ENCODE data around the gene TLE1.

The TLE1 gene

DNA sequence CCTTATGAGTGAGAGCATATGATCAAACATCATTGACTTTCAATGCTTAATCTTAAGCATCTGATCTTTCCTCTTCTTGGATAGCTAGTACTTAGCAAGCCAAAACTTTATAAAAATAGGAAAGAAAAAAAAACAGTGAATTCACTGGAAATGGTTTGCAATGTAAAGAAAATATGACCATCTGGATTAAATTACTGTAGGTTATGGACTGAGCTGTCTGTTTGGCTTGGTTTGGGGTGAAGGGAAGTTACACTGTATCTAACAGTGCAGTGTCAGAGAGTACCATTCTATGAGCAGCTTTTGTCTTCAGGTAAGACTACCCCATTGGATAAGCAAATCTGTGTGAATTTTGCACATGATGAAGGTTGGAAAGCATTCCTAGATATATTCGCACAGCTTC, 151.4 kb downstream of the TLE1 start:
- H3K36me3 ChIP-seq (ENCODE audit: control insufficient read depth, insufficient read depth, low read length): no peaks in the 10 kb centered on the region
- no peak overlapping the region for H3K9ac ChIP-seq (ENCODE audit: low read length)
- no peaks in the 10 kb centered on the region for H3K9me3 ChIP-seq (ENCODE audit: control insufficient read depth, low read length)
- peaks cover 7% of the 10 kb centered on the region for H3K4me1 ChIP-seq (ENCODE audit: control insufficient read depth, insufficient read depth, low read length)
- H3K27me3 ChIP-seq (ENCODE audit: control insufficient read depth, insufficient read depth, low read length): no peaks in the 10 kb centered on the region
- no peak overlapping the region for H3K4me3 ChIP-seq (ENCODE audit: low read length)

DNA sequence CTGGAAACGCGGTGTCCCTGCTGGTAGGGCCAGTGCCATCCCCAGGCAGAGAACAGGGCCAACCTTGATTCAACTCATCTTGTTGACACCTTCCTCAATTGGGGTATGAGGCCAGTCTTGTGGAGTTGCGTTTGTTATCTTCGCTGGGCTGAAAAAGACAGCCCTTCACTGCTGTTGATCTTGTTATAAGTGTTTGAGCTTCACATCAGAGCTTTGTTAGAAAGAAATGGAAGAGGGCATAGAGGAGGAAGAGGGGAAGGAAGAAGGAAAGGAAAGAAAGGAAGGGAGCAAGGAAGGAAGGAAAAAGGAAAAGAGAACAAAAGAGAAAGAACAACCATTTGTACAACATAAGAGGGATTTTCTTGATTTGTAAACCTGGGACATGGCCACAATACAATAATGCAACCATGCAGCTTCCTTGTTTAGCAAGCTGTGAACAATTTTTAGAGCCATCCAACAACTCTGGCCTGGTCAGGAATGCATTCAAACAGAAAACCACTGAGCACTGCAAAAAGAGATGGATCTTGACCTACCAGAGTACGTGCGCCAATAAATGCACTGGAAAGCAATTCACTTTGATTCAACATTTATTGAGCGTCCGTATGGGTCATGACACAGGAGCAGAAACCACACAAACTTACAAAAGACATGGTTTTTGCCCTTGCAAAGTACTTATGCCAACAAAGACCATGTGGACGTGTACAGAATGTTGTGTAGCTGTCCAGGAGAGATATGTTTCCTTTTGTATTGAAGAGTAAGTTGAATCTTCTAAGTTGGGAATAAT, 152.9 kb downstream of the TLE1 start:
- H3K9me3 ChIP-seq (ENCODE audit: control insufficient read depth, low read length): no peaks in the 10 kb centered on the region
- no peak overlapping the region for H3K9ac ChIP-seq (ENCODE audit: low read length)
- peaks cover 7% of the 10 kb centered on the region for H3K4me1 ChIP-seq (ENCODE audit: control insufficient read depth, insufficient read depth, low read length)
- H3K27me3 ChIP-seq (ENCODE audit: control insufficient read depth, insufficient read depth, low read length): no peaks in the 10 kb centered on the region
- H3K36me3 ChIP-seq (ENCODE audit: control insufficient read depth, insufficient read depth, low read length): no peaks in the 10 kb centered on the region
- no peak overlapping the region for H3K4me3 ChIP-seq (ENCODE audit: low read length)

DNA sequence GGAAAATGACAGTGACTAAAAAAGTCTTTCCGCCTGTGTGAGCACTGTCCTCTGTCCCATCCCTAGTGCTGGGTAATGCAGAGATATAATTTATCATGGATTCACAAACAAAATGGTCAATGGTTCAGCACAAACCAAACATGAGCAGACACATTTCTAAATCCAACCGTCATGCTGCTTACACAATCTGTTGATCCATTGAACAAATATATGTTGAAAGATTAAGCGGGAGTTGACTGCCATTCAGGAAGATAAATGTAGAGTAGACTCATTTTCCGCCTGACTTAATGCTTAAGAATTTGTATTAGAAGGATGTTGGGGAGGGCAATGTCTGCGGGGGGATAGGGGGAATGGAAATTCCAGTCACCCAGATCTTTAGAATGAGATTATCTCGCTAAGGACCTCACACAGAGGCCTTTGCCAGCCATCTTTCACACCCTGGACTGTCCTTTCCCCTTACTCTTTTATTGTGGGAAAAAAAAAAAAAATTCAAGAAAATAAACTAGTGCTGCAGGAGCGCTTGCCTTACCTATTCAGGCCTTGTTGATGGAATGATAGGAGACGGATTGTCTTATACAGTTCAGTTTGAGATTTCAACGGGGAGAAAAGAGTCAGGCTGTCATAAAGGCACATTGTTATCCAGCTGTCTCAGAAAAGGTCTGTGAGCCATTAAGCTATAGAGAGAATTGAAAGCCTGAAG, 153.7 kb downstream of the TLE1 start:
- Histone ChIP-seq H3K27me3 (ENCODE audit: control insufficient read depth, insufficient read depth, low read length) (no peaks in the 10 kb centered on the region), H3K9me3 (ENCODE audit: control insufficient read depth, low read length) (no peaks in the 10 kb centered on the region), H3K9ac (ENCODE audit: low read length) (no peak overlapping the region), H3K4me3 (ENCODE audit: low read length) (no peak overlapping the region), H3K36me3 (ENCODE audit: control insufficient read depth, insufficient read depth, low read length) (no peaks in the 10 kb centered on the region), H3K4me1 (ENCODE audit: control insufficient read depth, insufficient read depth, low read length) (peaks cover 11% of the 10 kb centered on the region)

DNA sequence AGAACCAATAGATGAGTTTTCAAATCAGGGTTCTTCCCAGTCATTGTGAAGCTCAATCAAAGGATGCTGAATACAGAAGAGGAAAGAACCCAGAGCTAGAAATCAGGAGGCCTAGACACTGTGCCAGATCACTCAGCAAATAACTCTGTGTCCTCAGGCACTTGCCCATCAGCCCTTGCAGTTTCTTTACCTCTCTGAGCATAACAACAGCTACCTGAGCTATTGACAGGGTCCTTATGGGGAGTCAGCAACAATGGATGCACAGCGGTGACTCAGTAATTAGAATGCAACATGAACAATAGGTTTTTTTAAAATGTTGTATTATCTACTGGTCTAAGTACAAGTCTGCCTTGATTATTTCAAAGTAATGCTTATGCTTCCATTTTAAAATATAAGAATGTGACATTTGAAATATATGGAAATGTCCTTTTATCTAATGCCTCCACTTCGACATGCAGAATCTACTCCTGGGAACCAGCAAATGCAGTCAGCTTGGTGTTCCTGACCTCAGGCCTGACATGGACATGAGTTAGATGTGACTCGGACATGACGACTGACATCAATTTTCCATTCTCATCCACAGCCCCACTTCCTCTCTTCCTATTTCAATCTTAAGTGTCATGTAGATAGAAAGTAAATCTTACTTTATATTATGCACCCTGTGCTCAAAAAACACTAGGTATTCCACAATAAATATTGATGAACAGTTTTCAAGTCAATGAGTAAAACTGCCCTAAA, 155.0 kb downstream of the TLE1 start:
- no peaks in the 10 kb centered on the region for H3K36me3 ChIP-seq (ENCODE audit: control insufficient read depth, insufficient read depth, low read length)
- H3K4me1 ChIP-seq (ENCODE audit: control insufficient read depth, insufficient read depth, low read length): peaks cover 25% of the 10 kb centered on the region
- H3K9me3 ChIP-seq (ENCODE audit: control insufficient read depth, low read length): no peaks in the 10 kb centered on the region
- no peak overlapping the region for H3K9ac ChIP-seq (ENCODE audit: low read length)
- H3K4me3 ChIP-seq (ENCODE audit: low read length): no peak overlapping the region
- H3K27me3 ChIP-seq (ENCODE audit: control insufficient read depth, insufficient read depth, low read length): no peaks in the 10 kb centered on the region
